K562 (cell line): ENCODE data around the gene XPR1. TPM values are rescaled to one million over a fixed set of nuclear protein-coding genes. Genes with fewer than 3 reads are reported as not detected.

Experiments used
- ATAC-seq: fragments of 200-7000 bp; cut with Tn5 transposase; 3 replicates; pipeline ENCODE4 v1.9.1; 2020; ENCODE audit warnings: moderate library complexity
- BruUV-seq: library from RNA; stranded (reverse); fragments of 400-500 nt; replicated peaks from 2 replicates; lab custom pipeline; 2021; lab: Mats Ljungman, UMichigan
- CTCF ChIA-PET: fragments of 300-600 bp; formaldehyde crosslinking; extraction: SDS; loops from one replicate; lab custom pipeline; 2021; ENCODE audit warnings: low intra/inter-chr PET ratio; lab: Yijun Ruan, JAX
- POLR2A ChIA-PET: fragments of 300-600, 350-650 bp; sonication (Branson Sonifier 250); formaldehyde crosslinking; extraction: SDS; loops from one replicate; lab custom pipeline; 2021; ENCODE audit warnings: antibody characterized with exemption, inconsistent platforms; lab: Yijun Ruan, JAX
- DNase-seq, 4 experiments: peaks; one replicate each; pipeline versions ENCODE4 v3.0.0 to v3.0.0-alpha.2; 2011 to 2018; ENCODE audit warnings: low spot score in 3 of 4, mixed read lengths in 3 of 4; ENCODE audit errors: extremely low read depth in 1 of 4
- FAIRE-seq: peaks from 2 replicates; lab custom pipeline; 2011; peaks lifted over from hg19 to GRCh38; lab: Jason Lieb, UNC
- H2AFZ ChIP-seq: 2 replicates; pipeline ENCODE4 v1.6.0; 2011; ENCODE audit warnings: low read depth, low read length, control low read depth, inconsistent platforms
- H3K27ac ChIP-seq: fragments of 200-600 bp; 3 replicates; pipeline ENCODE4 v1.8.0; 2011; ENCODE audit warnings: low read depth, mild to moderate bottlenecking, control low read depth, inconsistent platforms, low read length, moderate library complexity, mixed read lengths; ENCODE audit errors: extremely low read depth
- H3K27me3 ChIP-seq, 2 experiments: fragments of 300-600 bp in 1 of 2; 2 replicates in 1 of 2; 3 replicates in 1 of 2; pipeline versions ENCODE4 v1.6.0 to v1.8.0; 2011; ENCODE audit warnings: inconsistent platforms in 2 of 2, low read length in 2 of 2, mild to moderate bottlenecking in 1 of 2, mixed read lengths in 1 of 2, moderate library complexity in 1 of 2; ENCODE audit not compliant: control insufficient read depth in 2 of 2, insufficient read depth in 2 of 2
- H3K36me3 ChIP-seq: fragments of 300-600 bp; 3 replicates; pipeline ENCODE4 v1.8.0; 2011; ENCODE audit warnings: mild to moderate bottlenecking, low read length, inconsistent platforms; ENCODE audit not compliant: control insufficient read depth, insufficient read depth
- H3K4me1 ChIP-seq, 2 experiments: fragments of 200-600 bp in 1 of 2; replicated peaks in 1 of 2; 2 replicates in 1 of 2; 3 replicates in 1 of 2; pipeline versions ENCODE4 v1.5.1 to v1.8.0; 2011; ENCODE audit warnings: inconsistent platforms in 2 of 2, low read length in 2 of 2, mild to moderate bottlenecking in 1 of 2, mixed read lengths in 1 of 2, moderate library complexity in 1 of 2; ENCODE audit not compliant: control insufficient read depth in 2 of 2, insufficient read depth in 2 of 2
- H3K4me2 ChIP-seq: 2 replicates; pipeline ENCODE4 v1.6.1; 2011; ENCODE audit warnings: low read length, control low read depth, inconsistent platforms, mixed read lengths; ENCODE audit not compliant: insufficient read depth
- H3K4me3 ChIP-seq: fragments of 200-600 bp; sonication (generic), shearing (Covaris generic); 2 replicates; pipeline ENCODE4 v1.5.1; 2016; ENCODE audit warnings: control low read depth, inconsistent platforms
- H3K79me2 ChIP-seq: fragments of 200-600 bp; 3 replicates; pipeline ENCODE4 v1.8.0; 2011; ENCODE audit warnings: low read length, inconsistent platforms; ENCODE audit not compliant: control insufficient read depth, insufficient read depth
- H3K9ac ChIP-seq, 2 experiments: 2 replicates each; pipeline versions ENCODE4 v1.6.0 to v1.6.1; 2011; ENCODE audit warnings: low read depth in 2 of 2, low read length in 2 of 2, control low read depth in 1 of 2, inconsistent platforms in 1 of 2, mild to moderate bottlenecking in 1 of 2, mixed read lengths in 1 of 2; ENCODE audit not compliant: insufficient read depth in 1 of 2
- H3K9me1 ChIP-seq: one replicate; pipeline ENCODE4 v1.6.0; 2011; ENCODE audit warnings: inconsistent platforms, mild to moderate bottlenecking, low read length, moderate library complexity; ENCODE audit not compliant: control insufficient read depth, insufficient read depth
- H3K9me3 ChIP-seq: replicated peaks from 2 replicates; pipeline ENCODE4 v1.5.1; 2011; ENCODE audit warnings: low read depth, low read length, inconsistent platforms; ENCODE audit not compliant: control insufficient read depth, insufficient read depth
- H4K20me1 ChIP-seq: replicated peaks from 2 replicates; pipeline ENCODE4 v1.6.1; 2011; ENCODE audit warnings: low read length, inconsistent platforms, mixed read lengths; ENCODE audit not compliant: control insufficient read depth, insufficient read depth
- WGBS: fragments of 100-300 bp; shearing (Covaris generic); methylation state at CpG from one replicate; pipeline ENCODE4 v1.1.6; 2016; ENCODE audit warnings: low coverage, mixed read lengths; ENCODE audit not compliant: insufficient coverage; ENCODE audit errors: missing lambda C conversion rate; 5-methylcytosine and 5-hydroxymethylcytosine counted together
- in situ Hi-C: fragments of 300-500 bp; cut with MboI; formaldehyde crosslinking; loops from 4 replicates; pipeline ENCODE4 v1.15.0; 2018; ENCODE audit warnings: inconsistent platforms, mixed read lengths
- intact Hi-C: fragments of 100-400 bp; cut with micrococcal nuclease; formaldehyde crosslinking; loops from 2 replicates; pipeline ENCODE4 v1.14.2; 2022
- polyA plus RNA-seq, 8 experiments: library from polyadenylated mRNA; depleted of rRNA in 4 of 8; stranded (reverse) in 5 of 8; unstranded in 3 of 8; fragments of >200 nt; fragmentation: Nextera tagmentation in 2 of 8; fragmentation: Illumina TruSeq in 1 of 8; extraction: Ambion mirVana in 2 of 8; extraction: Trizol in 1 of 8; gene quantifications; 2 replicates each; pipeline versions ENCODE4 v1.2.1 to v1.2.3, GENCODE V29; 2011 to 2014; ENCODE audit warnings: inconsistent platforms in 1 of 8, missing spikeins in 1 of 8
- total RNA-seq, 7 experiments: library from RNA; depleted of rRNA in 6 of 7; stranded (reverse); fragments of >200 nt in 6 of 7; fragmentation: Illumina TruSeq in 2 of 7; extraction: Trizol in 2 of 7; gene quantifications; 2 replicates each; pipeline versions ENCODE4 v1.2.1 to v1.2.3, GENCODE V29; 2011 to 2021; ENCODE audit warnings: low replicate concordance in 1 of 7
- TF ChIP-seq, protein P1 (sequence below): sonication (generic); formaldehyde crosslinking; IDR thresholded peaks from 2 replicates; pipeline ENCODE4 v1.9.0; 2022; ENCODE audit warnings: mild to moderate bottlenecking, missing genetic modification reagents
- TF ChIP-seq, protein P2 (sequence below): sonication (generic); formaldehyde crosslinking; IDR thresholded peaks from 2 replicates; pipeline ENCODE4 v1.8.1; 2023; ENCODE audit warnings: missing genetic modification reagents, mild to moderate bottlenecking, borderline replicate concordance
- TF ChIP-seq, protein P3 (sequence below), 2 experiments: IDR thresholded peaks; 2 replicates each; pipeline ENCODE4 v1.6.1; 2012; ENCODE audit warnings: improper control_type of control experiment in 2 of 2, low read depth in 2 of 2, low read length in 2 of 2, borderline replicate concordance in 1 of 2
- TF ChIP-seq, protein P4 (sequence below), 3 experiments: fragments of 200-800 bp in 1 of 3; sonication (Bioruptor generic) in 1 of 3; sonication (generic) in 1 of 3; formaldehyde crosslinking in 1 of 3; IDR thresholded peaks; 2 replicates each; pipeline versions ENCODE4 v1.6.1 to v1.8.0; 2016 to 2022; ENCODE audit warnings: mild to moderate bottlenecking in 2 of 3, missing compliant biosample characterization in 2 of 3, missing genetic modification characterization in 2 of 3, missing genetic modification reagents in 1 of 3

XPR1 gene
- total and polyA plus RNA-seq, 9 of the 15 experiments (the other 6 are each of a cell fraction or from before 2014, with no cell fraction given) = 3.0 to 66.2 (median 38.6) TPM

DNA sequence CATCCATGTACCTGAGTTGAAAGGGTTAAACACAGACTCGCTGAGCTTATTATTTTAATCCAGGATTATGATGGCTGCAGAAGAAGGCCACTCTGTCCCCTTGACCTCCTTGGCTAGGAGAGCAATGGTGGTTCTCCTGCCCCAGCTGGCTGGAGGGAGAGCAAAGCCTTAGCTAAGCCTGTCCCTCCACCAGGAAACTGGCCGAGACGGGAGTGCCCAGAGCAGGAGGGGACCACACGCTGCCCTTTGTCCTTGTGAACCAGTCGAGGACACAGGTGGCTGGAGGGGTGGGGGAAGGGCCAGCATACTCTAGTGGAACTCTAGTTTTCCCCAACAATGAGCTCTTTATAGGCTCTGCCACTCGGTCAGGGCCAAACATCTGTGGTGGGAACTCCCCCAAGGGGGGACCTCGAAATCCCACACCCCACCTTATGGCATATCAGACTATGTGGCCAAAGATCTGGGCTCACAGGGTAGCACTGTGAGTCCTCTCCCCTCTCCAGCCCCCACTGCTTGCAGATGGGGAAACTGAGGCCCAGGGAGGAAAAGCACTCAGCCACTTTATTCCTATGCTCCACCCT, 293.7 kb downstream of the XPR1 start:
- H3K79me2 ChIP-seq = no peaks in the 10 kb centered on the region
- H4K20me1 ChIP-seq = 0 out of 2 replicates have a peak, but pooled peaks cover 5% of the 10 kb centered on the region
- no peaks in the 10 kb centered on the region for H3K9me3 ChIP-seq
- H2AFZ ChIP-seq = no peak overlapping the region; the same call in 1 of the 2 replicates
- CTCF ChIA-PET = no interaction called here
- H3K27me3 ChIP-seq = no peaks in the 10 kb centered on the region
- no peaks in the 10 kb centered on the region for H3K9me1 ChIP-seq
- H3K27ac ChIP-seq = no peak overlapping the region
- H3K36me3 ChIP-seq = no peaks in the 10 kb centered on the region
- FAIRE-seq (no peak), ATAC-seq (no peak), DNase-seq (no peak)
- BruUV-seq = no TSS peak
- H3K9ac ChIP-seq = peak overlapping the region in 1 of 2 experiments; percentile 49; a peak in 2 of 4 replicates
- intact Hi-C loops = loop anchor here (5.0 kb wide), 1 partner anchor 162 kb away; the partner anchor contains the start of gene IER5
- no peak overlapping the region for H3K4me3 ChIP-seq
- no peak overlapping the region for H3K4me2 ChIP-seq
- in situ Hi-C loops = no loop called here
- TF ChIP-seq, protein P1, sequence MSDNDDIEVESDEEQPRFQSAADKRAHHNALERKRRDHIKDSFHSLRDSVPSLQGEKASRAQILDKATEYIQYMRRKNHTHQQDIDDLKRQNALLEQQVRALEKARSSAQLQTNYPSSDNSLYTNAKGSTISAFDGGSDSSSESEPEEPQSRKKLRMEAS (CRISPR knock-in tag) = no peak
- TF ChIP-seq, protein P2, sequence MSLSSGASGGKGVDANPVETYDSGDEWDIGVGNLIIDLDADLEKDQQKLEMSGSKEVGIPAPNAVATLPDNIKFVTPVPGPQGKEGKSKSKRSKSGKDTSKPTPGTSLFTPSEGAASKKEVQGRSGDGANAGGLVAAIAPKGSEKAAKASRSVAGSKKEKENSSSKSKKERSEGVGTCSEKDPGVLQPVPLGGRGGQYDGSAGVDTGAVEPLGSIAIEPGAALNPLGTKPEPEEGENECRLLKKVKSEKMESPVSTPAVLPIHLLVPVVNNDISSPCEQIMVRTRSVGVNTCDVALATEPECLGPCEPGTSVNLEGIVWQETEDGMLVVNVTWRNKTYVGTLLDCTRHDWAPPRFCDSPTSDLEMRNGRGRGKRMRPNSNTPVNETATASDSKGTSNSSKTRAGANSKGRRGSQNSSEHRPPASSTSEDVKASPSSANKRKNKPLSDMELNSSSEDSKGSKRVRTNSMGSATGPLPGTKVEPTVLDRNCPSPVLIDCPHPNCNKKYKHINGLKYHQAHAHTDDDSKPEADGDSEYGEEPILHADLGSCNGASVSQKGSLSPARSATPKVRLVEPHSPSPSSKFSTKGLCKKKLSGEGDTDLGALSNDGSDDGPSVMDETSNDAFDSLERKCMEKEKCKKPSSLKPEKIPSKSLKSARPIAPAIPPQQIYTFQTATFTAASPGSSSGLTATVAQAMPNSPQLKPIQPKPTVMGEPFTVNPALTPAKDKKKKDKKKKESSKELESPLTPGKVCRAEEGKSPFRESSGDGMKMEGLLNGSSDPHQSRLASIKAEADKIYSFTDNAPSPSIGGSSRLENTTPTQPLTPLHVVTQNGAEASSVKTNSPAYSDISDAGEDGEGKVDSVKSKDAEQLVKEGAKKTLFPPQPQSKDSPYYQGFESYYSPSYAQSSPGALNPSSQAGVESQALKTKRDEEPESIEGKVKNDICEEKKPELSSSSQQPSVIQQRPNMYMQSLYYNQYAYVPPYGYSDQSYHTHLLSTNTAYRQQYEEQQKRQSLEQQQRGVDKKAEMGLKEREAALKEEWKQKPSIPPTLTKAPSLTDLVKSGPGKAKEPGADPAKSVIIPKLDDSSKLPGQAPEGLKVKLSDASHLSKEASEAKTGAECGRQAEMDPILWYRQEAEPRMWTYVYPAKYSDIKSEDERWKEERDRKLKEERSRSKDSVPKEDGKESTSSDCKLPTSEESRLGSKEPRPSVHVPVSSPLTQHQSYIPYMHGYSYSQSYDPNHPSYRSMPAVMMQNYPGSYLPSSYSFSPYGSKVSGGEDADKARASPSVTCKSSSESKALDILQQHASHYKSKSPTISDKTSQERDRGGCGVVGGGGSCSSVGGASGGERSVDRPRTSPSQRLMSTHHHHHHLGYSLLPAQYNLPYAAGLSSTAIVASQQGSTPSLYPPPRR (CRISPR knock-in tag) = no peak
- TF ChIP-seq, protein P3, sequence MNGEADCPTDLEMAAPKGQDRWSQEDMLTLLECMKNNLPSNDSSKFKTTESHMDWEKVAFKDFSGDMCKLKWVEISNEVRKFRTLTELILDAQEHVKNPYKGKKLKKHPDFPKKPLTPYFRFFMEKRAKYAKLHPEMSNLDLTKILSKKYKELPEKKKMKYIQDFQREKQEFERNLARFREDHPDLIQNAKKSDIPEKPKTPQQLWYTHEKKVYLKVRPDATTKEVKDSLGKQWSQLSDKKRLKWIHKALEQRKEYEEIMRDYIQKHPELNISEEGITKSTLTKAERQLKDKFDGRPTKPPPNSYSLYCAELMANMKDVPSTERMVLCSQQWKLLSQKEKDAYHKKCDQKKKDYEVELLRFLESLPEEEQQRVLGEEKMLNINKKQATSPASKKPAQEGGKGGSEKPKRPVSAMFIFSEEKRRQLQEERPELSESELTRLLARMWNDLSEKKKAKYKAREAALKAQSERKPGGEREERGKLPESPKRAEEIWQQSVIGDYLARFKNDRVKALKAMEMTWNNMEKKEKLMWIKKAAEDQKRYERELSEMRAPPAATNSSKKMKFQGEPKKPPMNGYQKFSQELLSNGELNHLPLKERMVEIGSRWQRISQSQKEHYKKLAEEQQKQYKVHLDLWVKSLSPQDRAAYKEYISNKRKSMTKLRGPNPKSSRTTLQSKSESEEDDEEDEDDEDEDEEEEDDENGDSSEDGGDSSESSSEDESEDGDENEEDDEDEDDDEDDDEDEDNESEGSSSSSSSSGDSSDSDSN (IDR thresholded peaks at IDR 0.05; ENCODE audit: borderline replicate concordance in 1 of 2, low read depth in 2 of 2, low read length in 2 of 2) = no peak
- TF ChIP-seq, protein P4, sequence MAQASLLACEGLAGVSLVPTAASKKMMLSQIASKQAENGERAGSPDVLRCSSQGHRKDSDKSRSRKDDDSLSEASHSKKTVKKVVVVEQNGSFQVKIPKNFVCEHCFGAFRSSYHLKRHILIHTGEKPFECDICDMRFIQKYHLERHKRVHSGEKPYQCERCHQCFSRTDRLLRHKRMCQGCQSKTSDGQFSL (CRISPR knock-in tag; IDR thresholded peaks at IDR 0.05) = no peak
- TF ChIP-seq, protein P4 (tag; IDR thresholded peaks at IDR 0.05) = no peak
- POLR2A ChIA-PET = interaction anchor here (0.6 to 0.9 kb wide), 4 partner anchors 11 to 265 kb away, joined by 3 read pairs; no protein-coding TSS in a partner anchor
- 28% methylated on average over 7 of the region's 7 CpGs for WGBS
- H3K4me1 ChIP-seq = peaks cover 29 to 40% of the 10 kb centered on the region in 2 experiments; a peak in 4 of 5 replicates
